ENCODE measurements around the gene ABCA1. TPM values are rescaled to one million over a fixed set of nuclear protein-coding genes. Genes with fewer than 3 reads are reported as not detected.

ABCA1 gene
- total and polyA plus RNA-seq, 2 of the 13 experiments (the other 11 are each of a cell fraction or from before 2014, with no cell fraction given), result 26.8 to 63.8 TPM

GRCh38 chr9:104856413-104856941 lies 71.5 kb downstream of the ABCA1 start (continued):
- no peak for TF ChIP-seq ARID2 (CRISPR knock-in tag; IDR thresholded peaks at IDR 0.05; ENCODE audit: borderline replicate concordance)
- peak; percentile 87 for TF ChIP-seq FOXA1 (IDR thresholded peaks at IDR 0.05)
- peak; percentile 84 for TF ChIP-seq FOXA1 (CRISPR knock-in tag; IDR thresholded peaks at IDR 0.05)
- TF ChIP-seq ZNF503 (CRISPR knock-in tag; IDR thresholded peaks at IDR 0.05), result peak; percentile 89
- TF ChIP-seq ZNF772 (CRISPR knock-in tag; IDR thresholded peaks at IDR 0.05), result peak; percentile 71; the same call in 1 of the 2 replicates
- TF ChIP-seq CBFB (CRISPR knock-in tag; IDR thresholded peaks at IDR 0.05), result 0 out of 2 replicates have a peak, but pooled peaks have one; percentile 25
- peak; percentile 57; the same call in 1 of the 2 replicates for TF ChIP-seq HDAC1 (CRISPR knock-in tag; IDR thresholded peaks at IDR 0.05)
- TF ChIP-seq ATF4 (CRISPR knock-in tag; IDR thresholded peaks at IDR 0.05), result peak in 1 of 2 experiments; percentile 20; a peak in 1 of 4 replicates
- TF ChIP-seq HOXD1 (CRISPR knock-in tag; IDR thresholded peaks at IDR 0.05), result peak; percentile 74; the same call in 1 of the 2 replicates
- TF ChIP-seq SALL1 (CRISPR knock-in tag; IDR thresholded peaks at IDR 0.05), result peak; percentile 53
- TF ChIP-seq ATF7-NPFF (CRISPR knock-in tag; IDR thresholded peaks at IDR 0.05; ENCODE audit: low read depth), result peak; percentile 37; the same call in 1 of the 2 replicates
- peak; percentile 49; the same call in 1 of the 2 replicates for TF ChIP-seq NFIC (IDR thresholded peaks at IDR 0.05; ENCODE audit: low read length)
- TF ChIP-seq, protein P1, sequence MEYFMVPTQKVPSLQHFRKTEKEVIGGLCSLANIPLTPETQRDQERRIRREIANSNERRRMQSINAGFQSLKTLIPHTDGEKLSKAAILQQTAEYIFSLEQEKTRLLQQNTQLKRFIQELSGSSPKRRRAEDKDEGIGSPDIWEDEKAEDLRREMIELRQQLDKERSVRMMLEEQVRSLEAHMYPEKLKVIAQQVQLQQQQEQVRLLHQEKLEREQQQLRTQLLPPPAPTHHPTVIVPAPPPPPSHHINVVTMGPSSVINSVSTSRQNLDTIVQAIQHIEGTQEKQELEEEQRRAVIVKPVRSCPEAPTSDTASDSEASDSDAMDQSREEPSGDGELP (IDR thresholded peaks at IDR 0.05; ENCODE audit: borderline replicate concordance, low read depth), result peak; percentile 57; the same call in 1 of the 2 replicates
- TF ChIP-seq, protein P2, sequence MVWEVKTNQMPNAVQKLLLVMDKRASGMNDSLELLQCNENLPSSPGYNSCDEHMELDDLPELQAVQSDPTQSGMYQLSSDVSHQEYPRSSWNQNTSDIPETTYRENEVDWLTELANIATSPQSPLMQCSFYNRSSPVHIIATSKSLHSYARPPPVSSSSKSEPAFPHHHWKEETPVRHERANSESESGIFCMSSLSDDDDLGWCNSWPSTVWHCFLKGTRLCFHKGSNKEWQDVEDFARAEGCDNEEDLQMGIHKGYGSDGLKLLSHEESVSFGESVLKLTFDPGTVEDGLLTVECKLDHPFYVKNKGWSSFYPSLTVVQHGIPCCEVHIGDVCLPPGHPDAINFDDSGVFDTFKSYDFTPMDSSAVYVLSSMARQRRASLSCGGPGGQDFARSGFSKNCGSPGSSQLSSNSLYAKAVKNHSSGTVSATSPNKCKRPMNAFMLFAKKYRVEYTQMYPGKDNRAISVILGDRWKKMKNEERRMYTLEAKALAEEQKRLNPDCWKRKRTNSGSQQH (CRISPR knock-in tag; IDR thresholded peaks at IDR 0.05; ENCODE audit: low read depth), result peak; percentile 61; the same call in 1 of the 2 replicates
- peak; percentile 85 for TF ChIP-seq RARA (CRISPR knock-in tag; IDR thresholded peaks at IDR 0.05)
- TF ChIP-seq PHF21A (CRISPR knock-in tag; IDR thresholded peaks at IDR 0.05), result peak; percentile 80
- TF ChIP-seq IRF2 (CRISPR knock-in tag; IDR thresholded peaks at IDR 0.05), result peak; percentile 46; the same call in 1 of the 2 replicates
- peak; percentile 80; the same call in 1 of the 2 replicates for TF ChIP-seq RXRB (CRISPR knock-in tag; IDR thresholded peaks at IDR 0.05; ENCODE audit: borderline replicate concordance)
- 0 out of 2 replicates have a peak, but pooled peaks have one; percentile 57 for TF ChIP-seq ZNF264 (CRISPR knock-in tag; IDR thresholded peaks at IDR 0.05)
- TF ChIP-seq AHDC1 (CRISPR knock-in tag; IDR thresholded peaks at IDR 0.05; ENCODE audit: borderline replicate concordance), result peak; percentile 71; the same call in 1 of the 2 replicates
